ENCODE data around the gene REEP6. TPM values are rescaled to one million over a fixed set of nuclear protein-coding genes. Genes with fewer than 3 reads are reported as not detected.

REEP6 gene
- total RNA-seq, 1 experiment from 2014 or later = 10.5 TPM

GRCh38 chr19:1495799-1496713, 5.1 kb downstream of the REEP6 start:
- H2BK15ac ChIP-seq (ENCODE audit: low read depth, low read length) = no peak overlapping the region
- peaks cover 3% of the 10 kb centered on the region; the same call in 1 of the 2 replicates for H3K27me3 ChIP-seq (ENCODE audit: insufficient read depth, low read length)
- TF ChIP-seq, protein P1, sequence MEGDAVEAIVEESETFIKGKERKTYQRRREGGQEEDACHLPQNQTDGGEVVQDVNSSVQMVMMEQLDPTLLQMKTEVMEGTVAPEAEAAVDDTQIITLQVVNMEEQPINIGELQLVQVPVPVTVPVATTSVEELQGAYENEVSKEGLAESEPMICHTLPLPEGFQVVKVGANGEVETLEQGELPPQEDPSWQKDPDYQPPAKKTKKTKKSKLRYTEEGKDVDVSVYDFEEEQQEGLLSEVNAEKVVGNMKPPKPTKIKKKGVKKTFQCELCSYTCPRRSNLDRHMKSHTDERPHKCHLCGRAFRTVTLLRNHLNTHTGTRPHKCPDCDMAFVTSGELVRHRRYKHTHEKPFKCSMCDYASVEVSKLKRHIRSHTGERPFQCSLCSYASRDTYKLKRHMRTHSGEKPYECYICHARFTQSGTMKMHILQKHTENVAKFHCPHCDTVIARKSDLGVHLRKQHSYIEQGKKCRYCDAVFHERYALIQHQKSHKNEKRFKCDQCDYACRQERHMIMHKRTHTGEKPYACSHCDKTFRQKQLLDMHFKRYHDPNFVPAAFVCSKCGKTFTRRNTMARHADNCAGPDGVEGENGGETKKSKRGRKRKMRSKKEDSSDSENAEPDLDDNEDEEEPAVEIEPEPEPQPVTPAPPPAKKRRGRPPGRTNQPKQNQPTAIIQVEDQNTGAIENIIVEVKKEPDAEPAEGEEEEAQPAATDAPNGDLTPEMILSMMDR (conservative IDR thresholded peaks at IDR 0.05) = no peak
- peaks cover 8% of the 10 kb centered on the region for H3K23me2 ChIP-seq (ENCODE audit: insufficient read length, low read depth, low read length, poor library complexity, severe bottlenecking)
- Mint-ChIP-seq H3K27ac (no peak overlapping the region), H3K27me3 (ENCODE audit: low read depth) (peaks cover 67% of the 10 kb centered on the region), H3K4me3 (no peak overlapping the region), H3K36me3 (ENCODE audit: insufficient read depth in 1 of 3, low read depth in 3 of 3) (no peaks in the 10 kb centered on the region; a peak in 1 of 7 replicates), H3K9me3 (peaks cover 5 to 13% of the 10 kb centered on the region in 2 experiments), H3K4me1 (peaks cover 4 to 15% of the 10 kb centered on the region in 2 experiments)
- no peak overlapping the region for H3K18ac ChIP-seq (ENCODE audit: insufficient read length, low read depth, low read length)
- H3K56ac ChIP-seq (ENCODE audit: insufficient read length, low read depth, low read length) = no peak overlapping the region
- no peak overlapping the region for H2BK20ac ChIP-seq (ENCODE audit: low read depth, low read length, poor library complexity, severe bottlenecking)
- no peaks in the 10 kb centered on the region for H3K9me3 ChIP-seq (ENCODE audit: control insufficient read depth, low read depth, low read length)
- H3K27ac ChIP-seq (ENCODE audit: insufficient read length, low read depth, low read length) = no peak overlapping the region
- no peak overlapping the region for H3K9ac ChIP-seq (ENCODE audit: extremely low read depth, insufficient read length, low read length)
- no peak overlapping the region for H3T11ph ChIP-seq (ENCODE audit: low read length)
- DNase-seq = no peak
- no CpG with 5 or more reads among the region's 40 CpGs for WGBS (ENCODE audit: extremely low coverage, insufficient read length, low lambda C conversion rate)
- no peak overlapping the region for H4K91ac ChIP-seq (ENCODE audit: insufficient read length, low read depth, low read length)
- no peak overlapping the region for H4K8ac ChIP-seq (replicated peaks; ENCODE audit: insufficient read length, low read depth, low read length)
- no peak overlapping the region for H3K4me2 ChIP-seq (ENCODE audit: insufficient read depth, insufficient read length, low read length)
- no peak overlapping the region for H2AK5ac ChIP-seq (ENCODE audit: insufficient read length, low read length)
- H3K4ac ChIP-seq (ENCODE audit: low read depth, low read length) = no peak overlapping the region
- no peaks in the 10 kb centered on the region for H3K79me1 ChIP-seq (ENCODE audit: insufficient read depth, low read depth, low read length, poor library complexity, severe bottlenecking)
- no peak overlapping the region for H4K5ac ChIP-seq (ENCODE audit: insufficient read length, low read depth, low read length)
- H2BK120ac ChIP-seq (ENCODE audit: low read depth, low read length, poor library complexity, severe bottlenecking) = no peak overlapping the region
- no peak overlapping the region for H3K14ac ChIP-seq (ENCODE audit: insufficient read depth, low read length)
- no peaks in the 10 kb centered on the region for H3K4me1 ChIP-seq (ENCODE audit: insufficient read depth, low read length)
- H2BK5ac ChIP-seq (ENCODE audit: insufficient read length, low read length) = no peak overlapping the region
- no peak overlapping the region for H3K23ac ChIP-seq (ENCODE audit: insufficient read length, low read depth, low read length)
- no peaks in the 10 kb centered on the region for H3K79me2 ChIP-seq (ENCODE audit: insufficient read depth, low read length)
- H2AFZ ChIP-seq (ENCODE audit: low read length) = no peak overlapping the region
- H2BK12ac ChIP-seq (ENCODE audit: insufficient read length, low read depth, low read length) = no peak overlapping the region
- no peaks in the 10 kb centered on the region for H4K20me1 ChIP-seq (ENCODE audit: control insufficient read depth, insufficient read depth, insufficient read length)
